Ishikawa (cell line): ENCODE measurements around the gene SMARCB1.

Experiments
- EP300 ChIP-seq: IDR thresholded peaks from 2 replicates; pipeline ENCODE4 v1.6.1; 2012; ENCODE audit warnings: borderline replicate concordance
- NFIC ChIP-seq: IDR thresholded peaks from 2 replicates; pipeline ENCODE4 v1.6.1; 2012
- RAD21 ChIP-seq: IDR thresholded peaks from 2 replicates; pipeline ENCODE4 v1.6.1; 2012; ENCODE audit warnings: low read depth
- TAF1 ChIP-seq: IDR thresholded peaks from 2 replicates; pipeline ENCODE4 v1.6.1; 2012; ENCODE audit warnings: low read depth, mild to moderate bottlenecking
- TF ChIP-seq, protein P1 (sequence below): IDR thresholded peaks from 2 replicates; pipeline ENCODE4 v1.6.1; 2012; ENCODE audit warnings: low read depth, mild to moderate bottlenecking
- TF ChIP-seq, protein P2 (sequence below): IDR thresholded peaks from 2 replicates; pipeline ENCODE4 v1.6.1; 2012

DNA sequence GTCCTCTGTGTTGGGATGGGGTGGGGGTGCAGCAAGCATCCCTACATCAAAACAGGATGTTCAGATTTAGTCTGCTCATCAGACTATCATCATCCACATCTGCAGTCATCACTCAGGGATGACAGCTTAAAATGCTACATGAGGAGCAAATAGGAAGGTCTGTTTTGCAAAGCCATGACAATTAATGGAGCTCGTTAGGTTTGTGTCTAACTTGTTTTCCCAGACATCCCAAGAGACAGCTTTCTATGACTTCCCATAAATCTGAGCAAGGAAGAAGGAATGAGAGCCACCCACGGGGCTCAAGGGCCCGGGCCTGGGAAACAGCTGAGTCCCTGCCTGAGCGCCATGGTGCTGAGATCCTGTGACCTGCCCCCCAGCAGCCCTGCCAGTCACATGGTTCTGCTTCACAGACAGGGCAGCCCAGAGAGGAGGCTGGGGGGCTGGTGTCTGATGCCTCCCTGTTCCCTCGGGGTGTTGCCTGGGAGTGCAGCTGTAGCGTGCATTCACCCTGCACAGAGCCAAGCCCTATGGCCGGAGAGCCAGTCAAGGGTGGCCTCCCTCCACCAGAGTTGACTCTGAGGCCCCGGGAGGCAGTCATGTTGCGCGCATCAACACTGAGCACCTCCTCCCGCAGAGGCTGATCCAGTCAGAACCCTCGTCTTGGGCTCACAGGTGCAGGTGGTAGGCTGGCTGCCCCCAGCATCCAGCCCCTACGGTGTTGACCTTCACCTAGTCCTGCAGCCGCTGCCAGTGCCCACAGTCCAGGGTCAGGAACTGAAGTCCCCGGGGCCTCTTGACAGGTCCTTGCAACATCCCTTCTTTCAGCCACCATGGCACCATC, 40.0 kb downstream of the SMARCB1 start:
- TF ChIP-seq EP300 (no peak), NFIC (no peak), TAF1 (no peak), RAD21 (no peak)
- TF ChIP-seq, protein P1, sequence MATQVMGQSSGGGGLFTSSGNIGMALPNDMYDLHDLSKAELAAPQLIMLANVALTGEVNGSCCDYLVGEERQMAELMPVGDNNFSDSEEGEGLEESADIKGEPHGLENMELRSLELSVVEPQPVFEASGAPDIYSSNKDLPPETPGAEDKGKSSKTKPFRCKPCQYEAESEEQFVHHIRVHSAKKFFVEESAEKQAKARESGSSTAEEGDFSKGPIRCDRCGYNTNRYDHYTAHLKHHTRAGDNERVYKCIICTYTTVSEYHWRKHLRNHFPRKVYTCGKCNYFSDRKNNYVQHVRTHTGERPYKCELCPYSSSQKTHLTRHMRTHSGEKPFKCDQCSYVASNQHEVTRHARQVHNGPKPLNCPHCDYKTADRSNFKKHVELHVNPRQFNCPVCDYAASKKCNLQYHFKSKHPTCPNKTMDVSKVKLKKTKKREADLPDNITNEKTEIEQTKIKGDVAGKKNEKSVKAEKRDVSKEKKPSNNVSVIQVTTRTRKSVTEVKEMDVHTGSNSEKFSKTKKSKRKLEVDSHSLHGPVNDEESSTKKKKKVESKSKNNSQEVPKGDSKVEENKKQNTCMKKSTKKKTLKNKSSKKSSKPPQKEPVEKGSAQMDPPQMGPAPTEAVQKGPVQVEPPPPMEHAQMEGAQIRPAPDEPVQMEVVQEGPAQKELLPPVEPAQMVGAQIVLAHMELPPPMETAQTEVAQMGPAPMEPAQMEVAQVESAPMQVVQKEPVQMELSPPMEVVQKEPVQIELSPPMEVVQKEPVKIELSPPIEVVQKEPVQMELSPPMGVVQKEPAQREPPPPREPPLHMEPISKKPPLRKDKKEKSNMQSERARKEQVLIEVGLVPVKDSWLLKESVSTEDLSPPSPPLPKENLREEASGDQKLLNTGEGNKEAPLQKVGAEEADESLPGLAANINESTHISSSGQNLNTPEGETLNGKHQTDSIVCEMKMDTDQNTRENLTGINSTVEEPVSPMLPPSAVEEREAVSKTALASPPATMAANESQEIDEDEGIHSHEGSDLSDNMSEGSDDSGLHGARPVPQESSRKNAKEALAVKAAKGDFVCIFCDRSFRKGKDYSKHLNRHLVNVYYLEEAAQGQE: no peak
- TF ChIP-seq, protein P2, sequence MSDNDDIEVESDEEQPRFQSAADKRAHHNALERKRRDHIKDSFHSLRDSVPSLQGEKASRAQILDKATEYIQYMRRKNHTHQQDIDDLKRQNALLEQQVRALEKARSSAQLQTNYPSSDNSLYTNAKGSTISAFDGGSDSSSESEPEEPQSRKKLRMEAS: no peak
